GM20000 (cell line): ENCODE data around the gene LACC1.
A peak's percentile ranks its signal among the peaks of the same experiment; 100 is the strongest.

Source experiments
- DNase-seq: peaks from one replicate; pipeline ENCODE4 v3.0.0; 2012; ENCODE audit warnings: low spot score
- CTCF ChIP-seq: IDR thresholded peaks from 2 replicates; pipeline ENCODE4 v1.5.1; 2012; ENCODE audit warnings: mild to moderate bottlenecking, control low read depth; ENCODE audit errors: extremely low read depth, missing control alignments

LACC1 gene

GRCh38 chr13:43850873-43851272 is 28.8 kb upstream of the LACC1 start:
- TF ChIP-seq CTCF, result no peak
- no peak for DNase-seq

GRCh38 chr13:43852923-43853404 is 26.7 kb upstream of the LACC1 start:
- no peak for TF ChIP-seq CTCF
- DNase-seq, result no peak

GRCh38 chr13:43861863-43862262 is 17.8 kb upstream of the LACC1 start:
- no peak for DNase-seq
- TF ChIP-seq CTCF, result no peak

DNA sequence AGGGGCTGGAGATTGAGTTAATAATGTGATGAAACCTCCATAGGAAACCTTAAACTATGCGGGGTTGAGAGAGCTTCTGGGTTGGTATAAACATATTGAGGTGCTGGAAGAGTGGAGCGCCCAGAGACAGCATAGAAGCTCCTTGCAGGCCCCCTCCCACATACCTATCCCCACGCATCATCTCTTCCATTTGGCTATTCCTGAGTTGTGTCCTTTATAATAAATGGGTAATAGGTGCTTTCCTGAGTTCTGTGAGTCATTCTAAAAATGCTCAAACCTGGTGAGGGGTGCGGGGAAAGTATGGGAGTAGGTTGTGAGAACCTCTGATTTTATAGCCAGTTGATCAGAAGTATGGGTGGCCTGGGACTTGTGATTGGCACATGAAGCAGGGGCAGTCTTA is 14.8 kb upstream of the LACC1 start:
- no peak for TF ChIP-seq CTCF

GRCh38 chr13:43865892-43866291 is 13.8 kb upstream of the LACC1 start:
- no peak for DNase-seq
- TF ChIP-seq CTCF, result no peak

More for the DNA sequence above, 14.8 kb upstream of the LACC1 start:
- no peak for DNase-seq

GRCh38 chr13:43872181-43872580 is 7.5 kb upstream of the LACC1 start:
- TF ChIP-seq CTCF, result no peak
- no peak for DNase-seq

- peak; percentile 22 for TF ChIP-seq CTCF
- no peak for DNase-seq
These were observed 5.1 kb upstream of the LACC1 start for GRCh38 chr13:43874504-43875092.
